Pancreas (tissue), 10 donors: ENCODE measurements around the gene SCD. TPM values are rescaled to one million over a fixed set of nuclear protein-coding genes. Genes with fewer than 3 reads are reported as not detected.
A peak's percentile ranks its signal among the peaks of the same experiment; 100 is the strongest.

ENCODE experiments used
- ATAC-seq, 4 donors: fragments of 200-7000 bp; cut with Tn5 transposase; one replicate each; pipeline versions ENCODE4 v1.8.0 to v1.9.1; 2020; ENCODE audit warnings: mild to moderate bottlenecking in 4 of 4, moderate library complexity in 4 of 4
- DNase-seq, 6 donors: peaks; one replicate each; pipeline ENCODE4 v3.0.0-alpha.2; 2020
- FAIRE-seq: peaks from 2 replicates; lab custom pipeline; 2012; peaks lifted over from hg19 to GRCh38; lab: Jason Lieb, UNC
- H3K27ac ChIP-seq, 4 donors: fragments of 200-600 bp; sonication (generic); 1 replicate in 3 of 4; 2 replicates in 1 of 4; pipeline versions ENCODE4 v1.5.0 to v1.8.0; 2020
- H3K27me3 ChIP-seq, 4 donors: fragments of 200-600 bp; one replicate each; pipeline ENCODE4 v1.8.0; 2021
- H3K36me3 ChIP-seq, 3 donors: fragments of 200-600 bp; sonication (generic) in 1 of 3; one replicate each; pipeline versions ENCODE4 v1.5.0 to v1.8.0; 2020 to 2021
- H3K4me1 ChIP-seq, 3 donors: fragments of 200-600 bp; one replicate each; pipeline ENCODE4 v1.8.0; 2021
- H3K4me3 ChIP-seq, 4 donors: fragments of 200-600 bp; sonication (generic) in 2 of 4; one replicate each; pipeline versions ENCODE4 v1.5.0 to v1.8.0; 2020 to 2021
- H3K9me3 ChIP-seq, 4 donors: fragments of 200-600 bp; one replicate each; pipeline ENCODE4 v1.8.0; 2021
- CTCF ChIP-seq, 4 donors: fragments of 200-600 bp; sonication (generic) in 3 of 4; IDR thresholded peaks; one replicate each; pipeline versions ENCODE4 v1.5.0 to v1.8.0; 2021; ENCODE audit warnings: antibody characterized with exemption in 4 of 4
- WGBS, 2 donors: extraction: QIAGEN DNeasy Blood & Tissue Kit; methylation state at CpG; one replicate each; pipeline ENCODE4 v1.1.7; 2013; 5-methylcytosine and 5-hydroxymethylcytosine counted together
- intact Hi-C, 3 donors: fragments of 100-400 bp; cut with DNase I; formaldehyde crosslinking; loops; one replicate each; pipeline versions ENCODE4 v1.11.1 to v1.14.2; 2022
- polyA plus RNA-seq, 2 donors: library from polyadenylated mRNA; stranded (reverse); fragments of 200-250 nt; gene quantifications; one replicate each; pipeline ENCODE4 v1.2.3, GENCODE V29; 2013
- total RNA-seq, 6 donors: library from RNA; stranded (reverse); fragmentation: NEBNext Ultra II Directional in 4 of 6; extraction: Animal tissue kit (Norgen Biotek cat#: 25700) in 4 of 6; gene quantifications; one replicate each; pipeline versions ENCODE4 v1.2.1 to v1.2.4, GENCODE V29; 2021 to 2023
- donor health status: healthy with polysubstance abuse.
- donor health status: DM: no; HTN: no; CAD: no; lungs with moderate emphysema.
- donor health status: DM: no; HTN: no; CAD: no.
- donor health status: control.
- donor health status: control.
- donor health status: Bipolar disorder and iron deficiency.
- donor health status: DM: yes; HTN: yes; CAD: no.
- donor health status: DM: no; HTN: no; CAD: no.
- donor health status: DM: no; HTN: no; CAD: no.
- donor health status: DM: yes; HTN: yes; CAD: no.

Gene SCD
- total and polyA plus RNA-seq, 8 donors, result 1.9 to 87.6 (median 12.1) TPM

DNA sequence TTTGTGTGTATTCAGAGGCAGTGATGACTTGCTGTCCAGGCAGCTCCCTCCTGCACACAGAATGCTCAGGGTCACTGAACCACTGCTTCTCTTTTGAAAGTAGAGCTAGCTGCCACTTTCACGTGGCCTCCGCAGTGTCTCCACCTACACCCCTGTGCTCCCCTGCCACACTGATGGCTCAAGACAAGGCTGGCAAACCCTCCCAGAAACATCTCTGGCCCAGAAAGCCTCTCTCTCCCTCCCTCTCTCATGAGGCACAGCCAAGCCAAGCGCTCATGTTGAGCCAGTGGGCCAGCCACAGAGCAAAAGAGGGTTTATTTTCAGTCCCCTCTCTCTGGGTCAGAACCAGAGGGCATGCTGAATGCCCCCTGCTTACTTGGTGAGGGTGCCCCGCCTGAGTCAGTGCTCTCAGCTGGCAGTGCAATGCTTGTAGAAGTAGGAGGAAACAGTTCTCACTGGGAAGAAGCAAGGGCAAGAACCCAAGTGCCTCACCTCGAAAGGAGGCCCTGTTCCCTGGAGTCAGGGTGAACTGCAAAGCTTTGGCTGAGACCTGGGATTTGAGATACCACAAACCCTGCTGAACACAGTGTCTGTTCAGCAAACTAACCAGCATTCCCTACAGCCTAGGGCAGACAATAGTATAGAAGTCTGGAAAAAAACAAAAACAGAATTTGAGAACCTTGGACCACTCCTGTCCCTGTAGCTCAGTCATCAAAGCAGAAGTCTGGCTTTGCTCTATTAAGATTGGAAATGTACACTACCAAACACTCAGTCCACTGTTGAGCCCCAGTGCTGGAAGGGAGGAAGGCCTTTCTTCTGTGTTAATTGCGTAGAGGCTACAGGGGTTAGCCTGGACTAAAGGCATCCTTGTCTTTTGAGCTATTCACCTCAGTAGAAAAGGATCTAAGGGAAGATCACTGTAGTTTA, 15.8 kb downstream of the SCD start:
- ATAC-seq (no peak), FAIRE-seq (no peak), DNase-seq (no peak)
- intact Hi-C loops, result no loop called here
- Histone ChIP-seq H3K9me3 (no peaks in the 10 kb centered on the region), H3K27me3 (no peaks in the 10 kb centered on the region), H3K4me3 (no peak overlapping the region), H3K4me1 (peaks cover 17 to 29% (median 25%) of the 10 kb centered on the region in 3 donors), H3K36me3 (no peaks in the 10 kb centered on the region), H3K27ac (no peak overlapping the region)
- 81 to 86% methylated on average over 6 of the region's 6 CpGs for WGBS, 2 donors
- TF ChIP-seq CTCF (IDR thresholded peaks at IDR 0.05), result no peak

- intact Hi-C loops, result no loop called here
- H3K9me3 ChIP-seq, result no peaks in the 10 kb centered on the region
- 77 to 81% methylated on average over 3 of the region's 3 CpGs for WGBS, 2 donors
- DNase-seq, result no peak
- no peak for TF ChIP-seq CTCF (IDR thresholded peaks at IDR 0.05)
- no peak for FAIRE-seq
- H3K36me3 ChIP-seq, result no peaks in the 10 kb centered on the region
- ATAC-seq, result no peak
- H3K4me1 ChIP-seq, result peaks cover 11 to 23% (median 19%) of the 10 kb centered on the region in 3 donors
- H3K27me3 ChIP-seq, result no peaks in the 10 kb centered on the region
- H3K4me3 ChIP-seq, result no peak overlapping the region
- H3K27ac ChIP-seq, result no peak overlapping the region
These were observed 17.1 kb downstream of the SCD start for GRCh38 chr10:100364175-100364574.

- FAIRE-seq, result peak; percentile 75
- intact Hi-C loops, result no loop called here
- no peak overlapping the region for H3K4me3 ChIP-seq
- WGBS, 2 donors, result 13 to 19% methylated on average over 7 of the region's 7 CpGs
- H3K36me3 ChIP-seq, result no peaks in the 10 kb centered on the region
- TF ChIP-seq CTCF (IDR thresholded peaks at IDR 0.05), result no peak
- H3K27me3 ChIP-seq, result no peaks in the 10 kb centered on the region
- DNase-seq, result peak; percentile 81 to 96 (median 96)
- ATAC-seq, result peak; percentile 93 to 99 (median 97)
- H3K9me3 ChIP-seq, result no peaks in the 10 kb centered on the region
- H3K27ac ChIP-seq, result peak overlapping the region in 2 of 4 donors; percentile 50 to 60
- H3K4me1 ChIP-seq, result peaks cover 6 to 17% (median 13%) of the 10 kb centered on the region in 3 donors
These were observed 17.8 kb downstream of the SCD start for GRCh38 chr10:100364735-100365391.

DNA sequence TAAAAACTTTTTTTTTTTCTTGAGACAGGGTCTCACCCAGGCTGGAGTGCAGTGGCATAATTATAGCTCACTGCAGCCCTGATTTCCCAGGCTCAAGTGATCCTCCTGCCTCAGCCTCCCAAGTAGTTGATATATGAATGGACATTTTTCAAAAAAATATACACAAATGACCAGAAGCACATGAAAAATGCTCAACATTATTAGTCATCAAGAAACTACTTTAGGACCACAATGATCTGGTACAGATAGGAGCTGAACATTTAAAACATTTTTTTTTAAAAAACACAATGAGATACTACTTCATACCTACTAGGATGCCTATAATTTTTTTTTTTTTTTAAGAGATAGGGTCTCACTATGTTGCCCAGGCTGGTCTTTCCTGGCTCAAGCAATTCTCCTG, 21.7 kb downstream of the SCD start:
- no peaks in the 10 kb centered on the region for H3K36me3 ChIP-seq
- DNase-seq (no peak), FAIRE-seq (no peak), ATAC-seq (no peak)
- no peak overlapping the region for H3K4me3 ChIP-seq
- peaks cover 14 to 45% (median 26%) of the 10 kb centered on the region in 3 donors for H3K4me1 ChIP-seq
- TF ChIP-seq CTCF (IDR thresholded peaks at IDR 0.05), result no peak
- intact Hi-C loops, result no loop called here
- no peaks in the 10 kb centered on the region for H3K9me3 ChIP-seq
- no peaks in the 10 kb centered on the region for H3K27me3 ChIP-seq
- no peak overlapping the region for H3K27ac ChIP-seq
